HG03558 (cell line): ENCODE measurements around the gene PSMD2.
"Not testable (repeated sequence)": the region's sequence is repeated elsewhere in the genome, so short reads cannot be mapped to it uniquely, and the experiment has no call there.

Experiments used
- ATAC-seq: cut with Tn5 transposase; IDR thresholded peaks from one replicate; pipeline ENCODE4 v1.9.1; 2021; ENCODE audit warnings: moderate number of reproducible peaks; ENCODE audit not compliant: unreplicated experiment; ENCODE audit errors: extremely low read depth

Gene PSMD2

DNA sequence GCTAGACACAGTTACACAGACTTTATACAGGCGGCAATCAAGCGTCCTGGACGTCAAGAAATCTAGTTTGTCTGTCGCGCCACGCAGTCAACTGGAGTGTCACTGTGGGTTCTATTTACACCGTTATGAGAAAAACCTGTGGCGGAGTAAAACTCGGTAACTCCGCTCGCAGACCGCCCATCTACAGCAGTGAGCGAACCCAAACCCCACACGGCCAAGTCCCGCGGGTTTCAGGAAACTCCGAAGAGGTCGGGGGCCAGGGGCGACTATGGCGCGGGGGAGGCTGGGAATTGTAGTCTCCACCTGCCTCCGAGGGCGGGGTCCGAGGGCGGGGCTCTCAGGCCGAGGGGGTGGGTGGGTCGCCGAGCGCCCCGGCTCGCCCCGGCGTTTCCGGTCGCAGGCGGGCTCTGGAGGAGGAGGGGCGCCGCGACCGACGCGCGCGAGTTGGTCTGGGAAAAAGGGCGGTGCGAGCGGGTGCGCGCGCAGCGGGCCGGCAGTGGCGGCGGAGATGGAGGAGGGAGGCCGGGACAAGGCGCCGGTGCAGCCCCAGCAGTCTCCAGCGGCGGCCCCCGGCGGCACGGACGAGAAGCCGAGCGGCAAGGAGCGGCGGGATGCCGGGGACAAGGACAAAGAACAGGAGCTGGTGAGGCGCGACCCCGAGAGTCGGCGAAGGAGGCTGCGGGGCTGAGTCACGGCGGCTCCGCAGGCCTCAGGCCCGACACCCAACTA, at the start of gene PSMD2:
PSMD2 (plus strand) TSS at position 483 of the 729 bp plus-strand sequence; CDS start at position 509, 26 bp downstream.
- ATAC-seq = peak; percentile 81

DNA sequence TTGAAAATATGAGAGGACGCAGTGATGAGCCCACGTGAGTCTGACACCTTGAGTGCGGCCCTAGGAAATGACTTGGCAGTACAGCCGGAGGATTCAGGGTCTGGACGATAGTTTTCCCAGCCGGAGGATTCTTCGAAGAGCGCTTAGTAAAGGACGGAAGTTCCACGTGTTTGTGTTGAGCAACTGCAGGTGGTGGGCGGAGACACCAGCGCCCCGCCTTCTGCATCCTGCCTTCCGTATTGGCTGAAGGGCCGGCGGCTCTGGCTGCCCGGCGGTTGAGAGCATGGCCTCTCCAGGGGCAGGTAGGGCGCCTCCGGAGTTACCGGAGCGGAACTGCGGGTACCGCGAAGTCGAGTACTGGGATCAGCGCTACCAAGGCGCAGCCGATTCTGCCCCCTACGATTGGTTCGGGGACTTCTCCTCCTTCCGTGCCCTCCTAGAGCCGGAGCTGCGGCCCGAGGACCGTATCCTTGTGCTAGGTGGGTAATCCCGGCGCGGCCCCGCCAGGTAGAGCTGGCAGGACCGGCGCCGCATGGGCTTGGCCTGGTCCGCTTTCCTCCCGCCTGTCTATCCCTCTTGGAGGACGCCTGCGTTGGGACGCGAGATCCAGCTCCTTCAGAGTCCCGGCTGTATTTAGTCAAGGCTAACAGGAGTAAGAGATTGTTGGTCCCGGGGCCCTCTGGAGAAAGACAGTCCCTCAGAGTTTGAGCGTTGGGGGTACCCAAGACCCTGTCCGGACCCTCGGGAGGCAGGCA, 49.5 kb upstream of the PSMD2 start, which contains the start of gene EEF1AKMT4:
EEF1AKMT4 (plus strand) TSS at position 261 of the 755 bp plus-strand sequence; CDS start at position 284, 23 bp downstream.
- ATAC-seq = peak; percentile 67

DNA sequence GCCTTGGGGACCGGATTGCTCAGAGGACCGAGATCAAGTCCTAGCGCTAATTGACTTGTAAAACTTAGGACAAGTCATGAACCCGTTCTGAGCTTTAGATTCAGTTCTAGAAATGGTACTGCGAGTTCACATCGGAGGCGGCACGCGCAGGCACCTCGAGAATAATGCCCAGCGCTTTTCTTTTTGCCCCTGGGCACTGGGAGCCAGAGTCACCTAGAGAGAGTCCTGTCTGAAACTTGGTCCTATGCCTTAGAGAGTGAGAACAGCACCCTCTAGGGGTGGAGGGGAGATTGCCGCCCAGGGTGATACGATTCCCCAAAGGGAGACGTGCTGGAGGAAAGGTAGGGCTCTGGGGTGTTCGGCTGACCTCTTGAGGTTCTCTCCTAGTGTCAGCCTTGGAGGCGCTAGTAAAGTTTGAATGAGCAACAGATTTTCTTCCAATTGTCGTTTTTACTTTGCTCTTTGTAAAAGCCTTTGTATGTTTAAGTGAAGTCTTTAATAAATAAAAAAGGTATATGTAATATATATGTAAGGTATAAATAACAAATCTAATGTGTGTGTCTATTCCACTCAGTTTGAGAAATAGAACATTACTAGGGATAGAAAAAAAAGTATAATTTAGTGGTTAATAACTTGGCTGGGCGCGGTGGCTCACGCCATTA, 48.7 kb upstream of the PSMD2 start:
- peak; percentile 47 for ATAC-seq

DNA sequence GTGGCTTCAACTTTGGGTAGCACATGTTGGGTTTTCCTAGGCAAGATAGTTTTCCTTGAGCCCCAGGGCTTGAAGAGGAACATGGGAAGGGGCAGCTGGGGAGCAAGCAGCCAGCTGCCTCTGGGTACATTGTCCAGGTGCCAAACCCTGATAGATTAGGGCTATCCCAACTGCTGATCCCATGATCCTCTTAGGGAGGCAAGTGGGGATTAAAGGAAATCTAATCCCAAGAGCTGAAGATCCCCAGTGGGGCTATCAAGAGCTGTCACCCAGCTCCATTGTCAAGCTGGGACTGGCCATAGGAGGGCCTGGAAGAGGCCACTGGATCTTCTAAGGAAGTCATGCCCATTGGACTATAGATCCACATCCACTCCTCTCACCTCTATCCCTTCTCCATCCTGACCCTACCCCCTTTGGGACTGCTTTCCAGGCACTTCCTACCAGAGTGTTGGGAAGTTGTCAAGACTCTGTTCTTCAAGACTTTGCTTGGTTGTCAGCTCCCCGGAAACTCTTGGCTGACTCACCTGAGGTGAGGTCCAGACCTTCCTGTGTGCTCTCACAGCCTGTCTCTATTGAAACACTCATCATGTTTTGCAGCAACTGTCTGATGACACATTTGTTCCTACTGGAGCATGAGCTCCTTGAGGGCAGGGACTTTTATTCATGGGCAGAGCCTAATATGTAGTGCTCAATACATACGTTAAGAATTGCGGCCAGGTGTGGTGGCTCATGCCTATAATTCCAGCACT, 43.6 kb upstream of the PSMD2 start:
- ATAC-seq = no peak

DNA sequence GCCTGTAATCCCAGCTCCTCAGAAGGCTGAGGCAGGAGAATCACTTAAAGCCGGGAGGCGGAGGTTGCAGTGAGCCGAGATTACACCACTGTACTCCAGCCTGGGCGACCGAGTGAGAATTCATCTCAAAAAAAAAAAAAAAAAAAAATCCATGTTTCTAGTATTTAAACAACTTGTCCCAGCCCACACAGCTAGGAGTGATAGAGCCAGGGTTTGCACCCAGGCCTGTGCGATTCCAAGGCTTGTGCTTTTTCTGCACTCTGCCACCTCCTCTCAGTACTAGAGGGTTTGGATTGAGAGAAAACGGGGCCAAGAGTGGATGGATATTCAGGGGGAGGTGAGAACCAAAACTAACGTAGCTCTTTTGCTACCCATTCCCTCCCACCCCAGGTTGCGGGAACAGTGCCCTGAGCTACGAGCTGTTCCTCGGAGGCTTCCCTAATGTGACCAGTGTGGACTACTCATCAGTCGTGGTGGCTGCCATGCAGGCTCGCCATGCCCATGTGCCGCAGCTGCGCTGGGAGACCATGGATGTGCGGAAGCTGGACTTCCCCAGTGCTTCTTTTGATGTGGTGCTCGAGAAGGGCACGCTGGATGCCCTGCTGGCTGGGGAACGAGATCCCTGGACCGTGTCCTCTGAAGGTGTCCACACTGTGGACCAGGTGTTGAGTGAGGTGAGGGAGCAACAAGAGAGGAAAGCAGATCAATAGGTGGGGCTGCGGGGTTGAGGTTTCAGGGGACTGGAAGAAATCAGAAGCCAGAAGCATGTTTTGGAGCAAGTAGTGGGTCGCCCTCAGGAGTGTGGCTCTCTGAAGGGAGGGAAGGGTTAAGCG, 41.7 kb upstream of the PSMD2 start:
- no peak for ATAC-seq

DNA sequence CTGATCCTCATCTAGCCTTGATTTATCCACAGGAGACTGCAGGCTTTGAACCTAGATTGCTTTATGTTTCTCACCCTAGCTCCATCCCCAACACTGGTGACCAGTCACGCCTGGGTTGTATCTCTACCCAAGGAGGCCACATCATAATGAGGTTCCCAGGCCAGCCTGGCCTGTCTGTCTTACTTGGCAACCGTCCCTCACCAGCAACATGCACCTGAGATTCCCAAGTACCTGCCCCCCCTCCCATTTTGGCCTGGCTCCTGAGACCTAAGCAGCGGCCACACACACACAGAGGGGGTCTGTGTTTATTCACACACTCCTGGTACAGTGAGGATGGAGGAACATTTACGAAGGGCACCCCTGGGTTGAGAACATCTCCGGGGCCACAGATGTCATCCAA, 40.1 kb upstream of the PSMD2 start:
- no peak for ATAC-seq

DNA sequence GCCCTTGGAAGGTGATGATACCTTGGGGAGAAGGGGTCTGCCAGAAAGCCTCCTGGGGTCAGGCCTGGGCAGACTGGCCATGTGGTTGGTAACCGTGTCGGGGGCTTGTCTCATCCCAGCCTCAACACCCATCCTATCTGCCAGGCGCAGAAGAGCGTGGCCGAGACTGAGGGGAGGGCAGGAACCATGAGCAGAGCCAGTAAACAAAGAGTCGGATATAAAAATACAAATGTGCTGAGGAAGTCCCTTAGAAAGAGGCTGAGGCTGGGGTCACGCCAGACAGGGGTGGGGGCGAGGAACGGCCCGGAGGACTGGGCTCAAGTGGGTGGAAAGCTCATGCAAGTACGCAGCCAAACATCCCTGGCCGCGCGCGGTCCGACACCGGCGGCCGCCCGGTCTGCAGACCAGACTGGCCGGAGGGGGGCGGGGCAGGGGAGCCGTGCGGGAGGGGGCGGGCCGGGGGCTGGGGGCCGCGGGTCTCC, 39.6 kb upstream of the PSMD2 start:
- ATAC-seq = no peak

DNA sequence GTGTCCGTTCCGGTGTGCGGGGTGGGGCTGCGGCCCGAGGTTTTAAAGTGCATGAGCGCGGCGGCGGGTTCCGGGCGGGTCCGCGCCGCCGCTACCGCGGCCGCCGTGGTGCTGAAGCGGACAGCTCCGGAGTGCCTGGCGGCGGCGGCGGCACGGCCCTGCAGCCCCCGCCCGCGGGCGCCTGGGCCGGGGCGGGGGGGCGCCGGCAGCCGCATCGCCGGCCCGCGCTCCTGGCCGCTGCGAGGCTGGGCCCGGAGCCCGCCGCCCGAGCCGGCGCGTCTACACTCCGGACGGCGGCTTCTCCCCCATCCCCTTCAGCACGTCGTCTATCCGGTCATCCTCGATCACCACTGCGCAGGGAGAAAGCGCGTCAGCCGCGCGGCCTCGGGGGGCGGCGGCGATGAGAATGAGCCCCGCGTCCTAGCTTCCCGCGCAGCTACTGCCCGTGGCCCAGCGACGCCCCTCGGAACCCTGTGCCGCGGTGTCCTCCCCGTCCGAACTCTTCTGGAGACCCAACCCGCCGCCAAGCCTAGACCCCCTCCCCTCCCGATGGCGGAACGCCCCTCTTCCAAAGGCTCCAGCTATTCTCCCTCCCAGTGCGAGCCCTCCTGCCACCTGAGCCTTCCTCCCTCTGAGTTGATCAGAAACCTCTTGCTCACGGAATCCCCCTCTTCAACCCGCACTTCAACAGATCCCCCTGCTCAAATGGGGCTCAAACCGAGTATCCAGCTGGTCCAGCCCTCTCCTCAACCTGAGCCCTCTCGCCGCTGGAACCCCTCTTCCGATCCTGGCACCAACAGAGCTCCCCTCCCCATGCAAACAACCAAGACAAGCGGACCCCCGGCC, 38.9 kb upstream of the PSMD2 start:
- ATAC-seq = no peak

DNA sequence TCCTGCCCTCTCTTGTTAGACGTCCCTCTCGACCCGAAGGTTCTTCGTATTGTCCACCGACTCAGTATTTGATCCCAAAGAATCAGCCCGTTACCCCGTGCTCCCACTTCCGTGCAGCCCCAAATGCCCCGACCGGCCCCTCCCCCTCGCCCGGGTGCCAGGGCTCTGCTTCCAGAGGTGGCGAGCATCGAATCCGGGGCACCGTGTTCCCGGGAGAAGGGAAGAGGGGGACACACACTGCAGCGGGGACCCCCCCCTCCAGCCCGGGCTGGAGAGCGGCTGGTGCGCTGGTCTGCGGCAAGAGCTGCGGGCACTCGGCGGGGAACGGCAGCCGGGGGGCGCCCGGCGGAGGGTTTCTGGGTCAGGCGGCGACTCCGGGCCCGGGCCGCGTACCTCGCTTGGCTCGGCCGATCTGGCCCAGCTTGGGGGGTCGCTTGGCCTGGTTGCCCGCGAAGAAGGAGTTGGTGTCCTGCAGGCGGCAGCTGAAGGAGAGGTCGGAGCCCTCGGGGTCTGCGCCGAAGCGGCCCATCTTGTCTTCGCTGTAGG, 38.2 kb upstream of the PSMD2 start:
- ATAC-seq = no peak

DNA sequence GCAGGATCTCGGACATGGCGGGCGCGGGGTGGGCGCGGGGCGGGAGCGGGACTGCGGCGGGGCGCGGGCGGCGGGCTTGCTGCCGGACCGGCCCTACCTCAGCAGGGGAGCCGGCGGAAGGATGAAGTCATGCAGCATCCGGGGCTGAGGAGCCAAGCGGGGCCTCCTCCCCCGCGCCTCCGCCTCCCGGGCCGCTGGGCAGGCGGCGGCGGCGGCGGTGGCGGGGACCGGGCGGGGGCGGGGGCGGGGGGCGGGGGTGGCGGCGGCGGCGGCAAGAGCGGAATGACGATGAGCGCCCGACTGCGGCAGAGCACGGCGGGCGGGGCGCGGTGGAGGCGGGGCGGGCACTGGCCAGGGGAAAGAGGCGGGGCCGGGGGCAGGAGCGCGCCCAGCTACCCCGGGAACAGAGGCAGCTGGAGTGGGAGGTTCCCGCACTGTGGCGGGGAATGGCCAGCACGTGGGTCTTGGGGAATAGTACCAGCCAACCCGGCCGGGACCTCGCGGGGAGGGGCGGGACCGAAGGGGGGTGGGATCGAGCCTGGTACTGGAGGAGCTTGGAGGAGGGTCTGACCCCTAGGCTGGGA, 37.7 kb upstream of the PSMD2 start, which contains the start of gene CAMK2N2:
CAMK2N2 (minus strand) TSS at position 284 of the 584 bp plus-strand sequence; CDS start at position 16, 268 bp downstream.
- no peak for ATAC-seq

DNA sequence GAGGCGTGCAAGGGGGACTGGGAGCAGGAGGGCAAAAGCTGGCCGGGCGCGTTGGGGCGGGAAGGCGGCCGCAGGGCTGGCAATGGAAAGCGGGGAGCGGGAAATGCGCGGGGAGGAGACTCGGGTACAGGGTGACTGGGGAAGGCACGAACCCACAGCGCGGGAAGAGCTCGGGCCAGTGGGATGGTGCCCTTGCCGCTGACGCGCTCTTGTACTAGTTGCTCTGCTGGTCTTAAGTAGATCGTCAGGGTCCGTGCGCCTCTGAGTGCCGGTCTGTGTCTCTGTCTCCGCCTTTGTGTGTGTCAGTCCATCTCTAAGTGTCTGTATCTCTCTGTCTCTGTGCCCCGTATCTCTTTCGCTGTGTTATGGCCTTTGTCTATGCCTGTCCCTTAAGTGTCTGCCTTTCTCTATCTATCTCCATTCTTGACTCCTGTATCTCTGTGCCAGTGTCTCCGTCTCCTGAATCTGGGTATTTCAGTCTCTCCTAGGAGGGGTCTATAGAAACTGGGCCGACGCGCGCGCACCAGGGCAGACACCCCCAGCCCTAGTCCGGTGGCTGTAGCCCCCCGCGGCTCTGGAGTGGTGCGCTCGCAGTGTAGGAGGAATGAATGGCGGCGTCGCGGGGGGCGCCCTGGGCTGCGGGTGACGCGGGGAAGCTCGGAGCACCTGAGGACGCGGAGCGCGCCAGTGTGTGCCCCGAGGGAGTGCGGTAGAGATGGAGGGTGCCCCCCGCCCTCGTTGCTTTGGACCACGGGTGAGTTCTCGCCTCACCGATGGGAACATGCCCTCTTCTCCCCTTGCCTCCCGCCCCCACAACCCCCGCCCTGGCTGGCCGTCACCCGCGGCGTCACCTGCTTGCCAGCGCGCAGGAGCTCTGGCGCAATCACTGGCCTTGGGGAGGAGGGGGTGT, 36.9 kb upstream of the PSMD2 start:
- ATAC-seq = no peak

DNA sequence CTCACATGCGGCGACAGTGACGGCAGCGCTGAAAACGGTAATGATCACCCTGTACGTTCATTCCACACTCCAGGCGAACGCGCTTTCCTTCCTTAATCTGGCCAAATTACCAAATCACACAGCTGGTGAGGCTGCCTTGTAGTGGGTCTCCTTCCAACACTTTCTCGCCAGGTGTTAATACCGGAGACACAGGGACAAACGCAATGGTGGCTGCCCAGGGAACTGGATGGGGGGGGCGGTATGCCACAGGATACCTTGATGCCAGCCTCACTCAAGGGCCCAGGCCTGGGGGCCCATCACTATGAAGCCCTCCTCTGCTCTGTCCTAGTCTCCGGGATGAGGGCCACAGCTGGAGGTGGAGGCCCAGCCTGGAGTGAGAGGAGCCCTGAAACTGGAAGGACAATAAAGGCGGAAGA, 36.3 kb upstream of the PSMD2 start:
- no peak for ATAC-seq

DNA sequence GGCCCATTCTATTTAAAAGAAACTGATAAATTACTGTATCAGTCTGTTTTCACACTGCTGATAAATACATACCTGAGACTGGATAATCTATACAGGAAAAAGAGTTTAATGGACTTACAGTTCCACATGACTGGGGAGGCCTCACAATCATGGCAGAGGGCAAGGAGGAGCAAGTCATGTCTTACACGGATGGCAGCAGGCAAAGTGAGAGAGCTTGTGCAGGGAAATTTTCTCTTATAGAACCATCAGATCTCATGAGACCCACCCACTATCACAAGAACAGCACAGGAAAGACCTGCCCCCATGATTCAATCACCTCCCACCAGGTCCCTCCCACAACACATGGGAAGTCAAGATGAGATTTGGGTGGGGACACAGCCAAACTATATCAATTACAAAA, 31.8 kb upstream of the PSMD2 start:
- ATAC-seq = not testable (repeated sequence)

DNA sequence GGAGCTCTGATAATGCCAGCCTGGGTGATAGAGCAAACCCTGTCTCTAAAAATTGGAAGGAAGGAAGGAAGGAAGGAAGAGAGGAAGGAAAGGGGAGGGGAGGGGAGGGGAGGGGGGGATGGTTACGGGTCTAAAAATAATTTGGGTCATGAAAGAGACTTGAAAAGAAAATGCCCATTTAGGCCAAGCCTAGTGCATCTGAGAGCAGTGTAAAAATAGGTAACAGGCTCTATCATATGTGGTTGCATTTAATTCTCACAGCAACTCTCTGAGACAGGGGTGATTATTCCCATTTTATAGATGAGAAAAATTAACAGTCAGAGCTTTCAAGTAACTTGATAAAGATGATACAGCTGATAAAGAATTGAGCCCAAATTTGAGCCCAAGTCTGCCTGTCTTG, 26.8 kb upstream of the PSMD2 start:
- ATAC-seq = no peak

DNA sequence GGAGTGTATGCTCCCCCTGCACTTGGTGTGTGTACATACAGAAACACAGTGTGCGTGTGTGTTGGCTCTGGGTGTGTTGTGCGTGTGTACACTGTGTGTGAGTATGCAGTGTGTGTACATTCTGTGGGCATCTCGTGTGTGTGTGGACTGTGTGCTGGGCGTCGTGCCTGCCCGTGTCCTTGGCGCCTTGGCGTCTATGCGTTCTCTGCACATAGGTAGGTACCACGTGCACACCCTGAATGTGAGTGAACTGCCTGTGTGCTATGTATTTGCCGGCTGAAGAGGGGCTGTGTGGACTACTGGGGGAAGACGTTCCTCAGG, 23.7 kb upstream of the PSMD2 start:
- no peak for ATAC-seq

DNA sequence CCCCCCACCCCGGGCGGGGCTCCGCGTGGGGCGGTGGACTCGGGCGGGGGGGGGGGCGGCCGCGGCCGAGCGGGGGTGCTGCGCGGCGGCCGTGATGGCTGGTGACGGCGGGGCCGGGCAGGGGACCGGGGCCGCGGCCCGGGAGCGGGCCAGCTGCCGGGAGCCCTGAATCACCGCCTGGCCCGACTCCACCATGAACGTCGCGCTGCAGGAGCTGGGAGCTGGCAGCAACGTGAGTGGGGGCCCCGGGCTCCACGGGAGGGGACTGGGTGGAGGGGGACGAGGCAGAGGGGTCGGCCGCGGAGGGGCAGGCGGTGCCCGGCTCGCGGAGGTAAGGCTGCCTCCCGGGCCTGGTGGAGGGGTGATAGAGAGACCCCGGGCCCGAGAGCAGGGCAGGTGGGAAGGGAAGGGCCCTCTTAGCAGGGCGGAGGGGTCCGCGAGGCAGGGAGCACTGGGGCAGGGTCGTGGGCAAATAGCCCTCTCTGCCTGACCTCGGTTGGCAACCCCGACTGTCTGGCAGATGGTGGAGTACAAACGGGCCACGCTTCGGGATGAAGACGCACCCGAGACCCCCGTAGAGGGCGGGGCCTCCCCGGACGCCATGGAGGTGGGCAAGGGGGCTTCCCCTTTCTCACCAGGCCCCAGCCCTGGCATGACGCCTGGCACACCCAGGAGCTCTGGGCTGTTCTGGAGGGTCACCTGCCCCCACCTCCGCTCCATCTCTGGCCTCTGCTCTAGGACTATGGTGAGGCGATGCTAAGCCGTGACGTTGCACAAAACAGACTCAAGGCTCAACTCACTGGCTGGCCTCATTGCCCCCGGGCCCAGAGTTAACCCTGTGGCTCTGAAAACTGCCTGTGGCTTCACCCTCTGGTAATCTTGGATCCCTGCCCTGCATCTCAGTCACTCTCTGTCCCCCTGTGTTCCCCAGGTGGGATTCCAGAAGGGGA, 22.8 kb upstream of the PSMD2 start, which contains the start of gene ECE2:
ECE2 (plus strand) TSS at position 62 of the 950 bp plus-strand sequence; CDS start at position 194, 132 bp downstream.
- no peak for ATAC-seq
